K562 (cell line): Measurements from ENCODE around the gene COX5A. TPM values are rescaled to one million over a fixed set of nuclear protein-coding genes. Genes with fewer than 3 reads are reported as not detected.

ENCODE experiments used
- ATAC-seq: fragments of 200-7000 bp; cut with Tn5 transposase; 3 replicates; pipeline ENCODE4 v1.9.1; 2020; ENCODE audit warnings: moderate library complexity
- BruUV-seq: library from RNA; stranded (reverse); fragments of 400-500 nt; replicated peaks from 2 replicates; lab custom pipeline; 2021; lab: Mats Ljungman, UMichigan
- CTCF ChIA-PET: fragments of 300-600 bp; formaldehyde crosslinking; extraction: SDS; loops from one replicate; lab custom pipeline; 2021; ENCODE audit warnings: low intra/inter-chr PET ratio; lab: Yijun Ruan, JAX
- POLR2A ChIA-PET: fragments of 300-600, 350-650 bp; sonication (Branson Sonifier 250); formaldehyde crosslinking; extraction: SDS; loops from one replicate; lab custom pipeline; 2021; ENCODE audit warnings: antibody characterized with exemption, inconsistent platforms; lab: Yijun Ruan, JAX
- DNase-seq, 4 experiments: peaks; one replicate each; pipeline versions ENCODE4 v3.0.0 to v3.0.0-alpha.2; 2011 to 2018; ENCODE audit warnings: low spot score in 3 of 4, mixed read lengths in 3 of 4; ENCODE audit errors: extremely low read depth in 1 of 4
- FAIRE-seq: peaks from 2 replicates; lab custom pipeline; 2011; peaks lifted over from hg19 to GRCh38; lab: Jason Lieb, UNC
- H2AFZ ChIP-seq: 2 replicates; pipeline ENCODE4 v1.6.0; 2011; ENCODE audit warnings: low read depth, low read length, control low read depth, inconsistent platforms
- H3K27ac ChIP-seq: fragments of 200-600 bp; 3 replicates; pipeline ENCODE4 v1.8.0; 2011; ENCODE audit warnings: low read depth, mild to moderate bottlenecking, control low read depth, inconsistent platforms, low read length, moderate library complexity, mixed read lengths; ENCODE audit errors: extremely low read depth
- H3K27me3 ChIP-seq, 2 experiments: fragments of 300-600 bp in 1 of 2; 2 replicates in 1 of 2; 3 replicates in 1 of 2; pipeline versions ENCODE4 v1.6.0 to v1.8.0; 2011; ENCODE audit warnings: inconsistent platforms in 2 of 2, low read length in 2 of 2, mild to moderate bottlenecking in 1 of 2, mixed read lengths in 1 of 2, moderate library complexity in 1 of 2; ENCODE audit not compliant: control insufficient read depth in 2 of 2, insufficient read depth in 2 of 2
- H3K36me3 ChIP-seq: fragments of 300-600 bp; 3 replicates; pipeline ENCODE4 v1.8.0; 2011; ENCODE audit warnings: mild to moderate bottlenecking, low read length, inconsistent platforms; ENCODE audit not compliant: control insufficient read depth, insufficient read depth
- H3K4me1 ChIP-seq, 2 experiments: fragments of 200-600 bp in 1 of 2; replicated peaks in 1 of 2; 2 replicates in 1 of 2; 3 replicates in 1 of 2; pipeline versions ENCODE4 v1.5.1 to v1.8.0; 2011; ENCODE audit warnings: inconsistent platforms in 2 of 2, low read length in 2 of 2, mild to moderate bottlenecking in 1 of 2, mixed read lengths in 1 of 2, moderate library complexity in 1 of 2; ENCODE audit not compliant: control insufficient read depth in 2 of 2, insufficient read depth in 2 of 2
- H3K4me2 ChIP-seq: 2 replicates; pipeline ENCODE4 v1.6.1; 2011; ENCODE audit warnings: low read length, control low read depth, inconsistent platforms, mixed read lengths; ENCODE audit not compliant: insufficient read depth
- H3K4me3 ChIP-seq: fragments of 200-600 bp; sonication (generic), shearing (Covaris generic); 2 replicates; pipeline ENCODE4 v1.5.1; 2016; ENCODE audit warnings: control low read depth, inconsistent platforms
- H3K79me2 ChIP-seq: fragments of 200-600 bp; 3 replicates; pipeline ENCODE4 v1.8.0; 2011; ENCODE audit warnings: low read length, inconsistent platforms; ENCODE audit not compliant: control insufficient read depth, insufficient read depth
- H3K9ac ChIP-seq, 2 experiments: 2 replicates each; pipeline versions ENCODE4 v1.6.0 to v1.6.1; 2011; ENCODE audit warnings: low read depth in 2 of 2, low read length in 2 of 2, control low read depth in 1 of 2, inconsistent platforms in 1 of 2, mild to moderate bottlenecking in 1 of 2, mixed read lengths in 1 of 2; ENCODE audit not compliant: insufficient read depth in 1 of 2
- H3K9me1 ChIP-seq: one replicate; pipeline ENCODE4 v1.6.0; 2011; ENCODE audit warnings: inconsistent platforms, mild to moderate bottlenecking, low read length, moderate library complexity; ENCODE audit not compliant: control insufficient read depth, insufficient read depth
- H3K9me3 ChIP-seq: replicated peaks from 2 replicates; pipeline ENCODE4 v1.5.1; 2011; ENCODE audit warnings: low read depth, low read length, inconsistent platforms; ENCODE audit not compliant: control insufficient read depth, insufficient read depth
- H4K20me1 ChIP-seq: replicated peaks from 2 replicates; pipeline ENCODE4 v1.6.1; 2011; ENCODE audit warnings: low read length, inconsistent platforms, mixed read lengths; ENCODE audit not compliant: control insufficient read depth, insufficient read depth
- CBX1 ChIP-seq: sonication (generic); IDR thresholded peaks from 2 replicates; pipeline ENCODE4 v1.6.1; 2016; ENCODE audit warnings: antibody characterized with exemption, low read depth, mild to moderate bottlenecking
- DPF2 ChIP-seq: fragments of 450-650 bp; IDR thresholded peaks from 2 replicates; pipeline ENCODE4 v1.6.1; 2016
- EHMT2 ChIP-seq: fragments of 450-650 bp; IDR thresholded peaks from 2 replicates; pipeline ENCODE4 v1.6.1; 2018; ENCODE audit warnings: antibody characterized with exemption
- ETS2 ChIP-seq: IDR thresholded peaks from 2 replicates; pipeline ENCODE4 v1.6.1; 2016; ENCODE audit warnings: borderline replicate concordance, missing genetic modification characterization, mild to moderate bottlenecking, moderate library complexity, missing compliant biosample characterization; ENCODE audit not compliant: poor library complexity, severe bottlenecking
- FOXK2 ChIP-seq, 2 experiments: fragments of 450-650 bp; IDR thresholded peaks in 1 of 2; conservative IDR thresholded peaks in 1 of 2; 2 replicates each; pipeline ENCODE4 v1.6.1; 2016; ENCODE audit warnings: low read depth in 2 of 2, mild to moderate bottlenecking in 1 of 2
- HDAC6 ChIP-seq: IDR thresholded peaks from 2 replicates; pipeline ENCODE4 v1.6.1; 2012; ENCODE audit warnings: low read depth, mild to moderate bottlenecking, control low read depth, inconsistent platforms, low read length, moderate library complexity
- HDGF ChIP-seq: fragments of 450-650 bp; IDR thresholded peaks from 2 replicates; pipeline ENCODE4 v1.6.1; 2016
- HEY1 ChIP-seq: fragments of 250-450 bp; sonication (Bioruptor Pico); IDR thresholded peaks from 2 replicates; pipeline ENCODE4 v1.5.0; 2020; ENCODE audit warnings: mild to moderate bottlenecking, moderate library complexity, borderline replicate concordance
- HLTF ChIP-seq: fragments of 450-650 bp; IDR thresholded peaks from 2 replicates; pipeline ENCODE4 v1.6.1; 2016
- L3MBTL2 ChIP-seq: fragments of 450-650 bp; IDR thresholded peaks from 2 replicates; pipeline ENCODE4 v1.6.1; 2016; ENCODE audit warnings: mild to moderate bottlenecking, moderate library complexity
- PCBP1 ChIP-seq: fragments of 200-400 bp; formaldehyde crosslinking; IDR thresholded peaks from 2 replicates; pipeline ENCODE4 v1.6.1; 2018; ENCODE audit warnings: mild to moderate bottlenecking, low read depth, low read length; ENCODE audit not compliant: poor library complexity, severe bottlenecking
- PHTF2 ChIP-seq: fragments of 250-450 bp; sonication (Bioruptor Pico); IDR thresholded peaks from 2 replicates; pipeline ENCODE4 v1.5.0; 2021; ENCODE audit warnings: mild to moderate bottlenecking
- RBBP5 ChIP-seq: fragments of 200-600 bp; sonication (generic); IDR thresholded peaks from 2 replicates; pipeline ENCODE4 v1.6.1; 2012; ENCODE audit warnings: borderline replicate concordance, mild to moderate bottlenecking, low read length, control low read depth, inconsistent platforms; ENCODE audit not compliant: insufficient read depth, poor library complexity, severe bottlenecking
- RBM15 ChIP-seq: fragments of 200-400 bp; formaldehyde crosslinking; IDR thresholded peaks from 2 replicates; pipeline ENCODE4 v1.6.1; 2018; ENCODE audit warnings: mild to moderate bottlenecking, low read length, moderate library complexity; ENCODE audit not compliant: insufficient read depth
- XRCC3 ChIP-seq: fragments of 450-650 bp; IDR thresholded peaks from 2 replicates; pipeline ENCODE4 v1.6.1; 2017; ENCODE audit warnings: mild to moderate bottlenecking, moderate library complexity
- XRCC5 ChIP-seq: fragments of 200-400 bp; formaldehyde crosslinking; IDR thresholded peaks from 2 replicates; pipeline ENCODE4 v1.6.1; 2017; ENCODE audit warnings: low read depth, mild to moderate bottlenecking, low read length
- ZNF124 ChIP-seq: sonication (generic); formaldehyde crosslinking; IDR thresholded peaks from 2 replicates; pipeline ENCODE4 v1.8.1; 2022; ENCODE audit warnings: missing genetic modification reagents
- ZNF224 ChIP-seq: sonication (generic); formaldehyde crosslinking; IDR thresholded peaks from 2 replicates; pipeline ENCODE4 v1.8.0; 2022; ENCODE audit warnings: mild to moderate bottlenecking, missing genetic modification reagents
- ZNF408 ChIP-seq: fragments of 250-450 bp; sonication (Bioruptor Pico); IDR thresholded peaks from 2 replicates; pipeline ENCODE4 v1.4.0; 2020; ENCODE audit warnings: low read depth, mild to moderate bottlenecking, moderate library complexity
- ZNF551 ChIP-seq: fragments of 250-450 bp; sonication (Bioruptor Pico); IDR thresholded peaks from 2 replicates; pipeline ENCODE4 v1.5.0; 2021; ENCODE audit warnings: mild to moderate bottlenecking, moderate library complexity
- WGBS: fragments of 100-300 bp; shearing (Covaris generic); methylation state at CpG from one replicate; pipeline ENCODE4 v1.1.6; 2016; ENCODE audit warnings: low coverage, mixed read lengths; ENCODE audit not compliant: insufficient coverage; ENCODE audit errors: missing lambda C conversion rate; 5-methylcytosine and 5-hydroxymethylcytosine counted together
- in situ Hi-C: fragments of 300-500 bp; cut with MboI; formaldehyde crosslinking; loops from 4 replicates; pipeline ENCODE4 v1.15.0; 2018; ENCODE audit warnings: inconsistent platforms, mixed read lengths
- intact Hi-C: fragments of 100-400 bp; cut with micrococcal nuclease; formaldehyde crosslinking; loops from 2 replicates; pipeline ENCODE4 v1.14.2; 2022
- polyA plus RNA-seq, 8 experiments: library from polyadenylated mRNA; depleted of rRNA in 4 of 8; stranded (reverse) in 5 of 8; unstranded in 3 of 8; fragments of >200 nt; fragmentation: Nextera tagmentation in 2 of 8; fragmentation: Illumina TruSeq in 1 of 8; extraction: Ambion mirVana in 2 of 8; extraction: Trizol in 1 of 8; gene quantifications; 2 replicates each; pipeline versions ENCODE4 v1.2.1 to v1.2.3, GENCODE V29; 2011 to 2014; ENCODE audit warnings: inconsistent platforms in 1 of 8, missing spikeins in 1 of 8
- total RNA-seq, 7 experiments: library from RNA; depleted of rRNA in 6 of 7; stranded (reverse); fragments of >200 nt in 6 of 7; fragmentation: Illumina TruSeq in 2 of 7; extraction: Trizol in 2 of 7; gene quantifications; 2 replicates each; pipeline versions ENCODE4 v1.2.1 to v1.2.3, GENCODE V29; 2011 to 2021; ENCODE audit warnings: low replicate concordance in 1 of 7
- TF ChIP-seq, protein P1 (sequence below): fragments of 250-450 bp; sonication (Bioruptor Pico); IDR thresholded peaks from 2 replicates; pipeline ENCODE4 v1.8.0; 2021; ENCODE audit warnings: moderate library complexity, mild to moderate bottlenecking, inconsistent platforms
- TF ChIP-seq, protein P2 (sequence below): fragments of 250-450 bp; sonication (Bioruptor Pico); IDR thresholded peaks from 2 replicates; pipeline ENCODE4 v1.4.0; 2020; ENCODE audit warnings: mild to moderate bottlenecking, moderate library complexity

The COX5A gene
- total and polyA plus RNA-seq, 9 of the 15 experiments (the other 6 are each of a cell fraction or from before 2014, with no cell fraction given): 86.8 to 553 (median 371) TPM

DNA sequence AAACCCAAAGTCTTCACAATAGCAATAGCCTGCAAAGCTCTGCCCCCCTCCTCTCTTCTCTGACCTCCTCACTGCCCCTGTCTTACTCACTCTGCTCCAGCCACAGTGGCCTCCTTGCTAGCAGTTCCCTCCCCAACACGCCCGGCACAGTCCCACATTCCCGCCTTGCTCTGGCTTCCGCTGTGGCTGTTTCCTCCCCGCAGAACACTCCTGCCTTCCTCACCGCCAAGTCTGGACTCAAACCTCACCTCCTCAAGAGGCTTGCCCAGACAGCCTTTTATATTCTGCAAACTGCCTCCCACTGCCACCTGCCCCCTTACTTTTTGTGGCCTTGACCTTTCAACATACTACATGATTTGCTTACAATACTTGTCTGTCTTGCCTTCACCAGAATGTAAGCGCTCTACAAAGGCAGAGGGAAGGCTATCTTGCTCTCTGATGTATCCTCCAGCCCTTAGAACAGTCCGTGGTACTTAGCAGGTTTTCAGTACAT, 48.4 kb downstream of the COX5A start:
- 13% methylated on average over 8 of the region's 8 CpGs for WGBS
- Histone ChIP-seq H3K4me3 (peak overlapping the region; percentile 72), H3K4me1 (peaks cover 26 to 33% of the 10 kb centered on the region in 2 experiments; a peak in 4 of 5 replicates), H2AFZ (peak overlapping the region; percentile 99), H3K9me1 (peaks cover 4% of the 10 kb centered on the region), H4K20me1 (no peaks in the 10 kb centered on the region), H3K27me3 (no peaks in the 10 kb centered on the region), H3K9ac (peak overlapping the region; percentile 91 to 98), H3K27ac (peak overlapping the region; percentile 76), H3K36me3 (peaks cover 29% of the 10 kb centered on the region; the same call in 2 of the 3 replicates), H3K79me2 (peaks cover 24% of the 10 kb centered on the region), H3K9me3 (no peaks in the 10 kb centered on the region), H3K4me2 (peak overlapping the region; percentile 91)
- DNase-seq (peak; percentile 48 to 74 (median 60)), ATAC-seq (peak; percentile 75), FAIRE-seq (peak; percentile 79)
- in situ Hi-C loops: no loop called here
- POLR2A ChIA-PET: interaction anchor here (0.6 to 1.7 kb wide), 12 partner anchors 8 to 703 kb away, joined by 3 to 17 read pairs (median 4); partner anchors contain the start of gene FAM219B
- intact Hi-C loops: no loop called here
- CTCF ChIA-PET: no interaction called here
- BruUV-seq: TSS peak; percentile 78
- TF ChIP-seq DPF2: 0 out of 2 replicates have a peak, but pooled peaks have one; percentile 12
- TF ChIP-seq, protein P1, sequence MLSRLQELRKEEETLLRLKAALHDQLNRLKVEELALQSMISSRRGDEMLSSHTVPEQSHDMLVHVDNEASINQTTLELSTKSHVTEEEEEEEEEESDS (CRISPR knock-in tag): no peak
- TF ChIP-seq ZNF224 (CRISPR knock-in tag): 0 out of 2 replicates have a peak, but pooled peaks have one; percentile 42
- no peak for TF ChIP-seq ETS2 (tag)
- TF ChIP-seq CBX1: 0 out of 2 replicates have a peak, but pooled peaks have one; percentile 13
- no peak for TF ChIP-seq HDAC6
- TF ChIP-seq RBM15: no peak
- no peak for TF ChIP-seq XRCC3
- TF ChIP-seq PCBP1: no peak
- TF ChIP-seq XRCC5: no peak
- no peak for TF ChIP-seq ZNF408 (CRISPR knock-in tag)
- TF ChIP-seq ZNF551 (CRISPR knock-in tag): no peak
- TF ChIP-seq HEY1 (CRISPR knock-in tag): no peak
- no peak for TF ChIP-seq HLTF
- no peak for TF ChIP-seq RBBP5
- TF ChIP-seq PHTF2 (CRISPR knock-in tag): no peak
- TF ChIP-seq FOXK2 (conservative IDR thresholded peaks at IDR 0.05 in 1 of 2, IDR thresholded peaks at IDR 0.05 in 1 of 2; ENCODE audit: low read depth in 2 of 2): peak in 1 of 2 experiments; percentile 9; a peak in 1 of 4 replicates
- TF ChIP-seq HDGF: peak; percentile 42; the same call in 1 of the 2 replicates
- no peak for TF ChIP-seq EHMT2
- peak; percentile 63; the same call in 1 of the 2 replicates for TF ChIP-seq L3MBTL2
- TF ChIP-seq, protein P2, sequence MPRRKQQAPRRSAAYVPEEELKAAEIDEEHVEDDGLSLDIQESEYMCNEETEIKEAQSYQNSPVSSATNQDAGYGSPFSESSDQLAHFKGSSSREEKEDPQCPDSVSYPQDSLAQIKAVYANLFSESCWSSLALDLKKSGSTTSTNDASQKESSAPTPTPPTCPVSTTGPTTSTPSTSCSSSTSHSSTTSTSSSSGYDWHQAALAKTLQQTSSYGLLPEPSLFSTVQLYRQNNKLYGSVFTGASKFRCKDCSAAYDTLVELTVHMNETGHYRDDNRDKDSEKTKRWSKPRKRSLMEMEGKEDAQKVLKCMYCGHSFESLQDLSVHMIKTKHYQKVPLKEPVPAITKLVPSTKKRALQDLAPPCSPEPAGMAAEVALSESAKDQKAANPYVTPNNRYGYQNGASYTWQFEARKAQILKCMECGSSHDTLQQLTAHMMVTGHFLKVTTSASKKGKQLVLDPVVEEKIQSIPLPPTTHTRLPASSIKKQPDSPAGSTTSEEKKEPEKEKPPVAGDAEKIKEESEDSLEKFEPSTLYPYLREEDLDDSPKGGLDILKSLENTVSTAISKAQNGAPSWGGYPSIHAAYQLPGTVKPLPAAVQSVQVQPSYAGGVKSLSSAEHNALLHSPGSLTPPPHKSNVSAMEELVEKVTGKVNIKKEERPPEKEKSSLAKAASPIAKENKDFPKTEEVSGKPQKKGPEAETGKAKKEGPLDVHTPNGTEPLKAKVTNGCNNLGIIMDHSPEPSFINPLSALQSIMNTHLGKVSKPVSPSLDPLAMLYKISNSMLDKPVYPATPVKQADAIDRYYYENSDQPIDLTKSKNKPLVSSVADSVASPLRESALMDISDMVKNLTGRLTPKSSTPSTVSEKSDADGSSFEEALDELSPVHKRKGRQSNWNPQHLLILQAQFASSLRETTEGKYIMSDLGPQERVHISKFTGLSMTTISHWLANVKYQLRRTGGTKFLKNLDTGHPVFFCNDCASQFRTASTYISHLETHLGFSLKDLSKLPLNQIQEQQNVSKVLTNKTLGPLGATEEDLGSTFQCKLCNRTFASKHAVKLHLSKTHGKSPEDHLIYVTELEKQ (CRISPR knock-in tag): no peak
- TF ChIP-seq ZNF124 (CRISPR knock-in tag): no peak
